DOHH2 (cell line): ENCODE data around the gene TOMM6.

ENCODE experiments used
- H3F3A ChIP-seq: fragments of 200-600 bp; sonication (generic), shearing (Covaris generic); 2 replicates; pipeline ENCODE4 v1.6.0; 2016; ENCODE audit warnings: antibody characterized with exemption, mild to moderate bottlenecking; ENCODE audit not compliant: control insufficient read depth, insufficient read depth
- H3K27ac ChIP-seq: fragments of 200-600 bp; sonication (generic); 2 replicates; pipeline ENCODE4 v1.5.1; 2014; ENCODE audit warnings: low read depth, mild to moderate bottlenecking, low read length, moderate library complexity
- H3K27me3 ChIP-seq: fragments of 200-600 bp; sonication (generic); 2 replicates; pipeline ENCODE4 v1.6.1; 2014; ENCODE audit warnings: mild to moderate bottlenecking, low read length, mixed read lengths; ENCODE audit not compliant: control insufficient read depth
- H3K36me3 ChIP-seq: fragments of 200-600 bp; sonication (generic); 2 replicates; pipeline ENCODE4 v1.6.1; 2014; ENCODE audit warnings: mild to moderate bottlenecking, low read length, moderate library complexity, mixed read lengths; ENCODE audit not compliant: control insufficient read depth
- H3K4me1 ChIP-seq: fragments of 200-600 bp; sonication (generic); 2 replicates; pipeline ENCODE4 v1.6.1; 2014; ENCODE audit warnings: mild to moderate bottlenecking, low read length, mixed read lengths; ENCODE audit not compliant: control insufficient read depth
- H3K4me2 ChIP-seq: fragments of 200-600 bp; sonication (generic); 2 replicates; pipeline ENCODE4 v1.6.0; 2014; ENCODE audit warnings: mild to moderate bottlenecking, low read length, moderate library complexity
- H3K4me3 ChIP-seq: fragments of 200-600 bp; sonication (generic); 2 replicates; pipeline ENCODE4 v1.5.1; 2014; ENCODE audit warnings: mild to moderate bottlenecking, low read length, mixed read lengths
- H3K79me2 ChIP-seq: fragments of 200-600 bp; sonication (generic); 2 replicates; pipeline ENCODE4 v1.6.1; 2014; ENCODE audit warnings: mild to moderate bottlenecking, low read length, mixed read lengths; ENCODE audit not compliant: control insufficient read depth
- H3K9me2 ChIP-seq: fragments of 200-600 bp; sonication (generic); replicated peaks from 2 replicates; pipeline ENCODE4 v1.6.1; 2014; ENCODE audit warnings: mild to moderate bottlenecking, low read length, mixed read lengths; ENCODE audit not compliant: control insufficient read depth
- H3K9me3 ChIP-seq: fragments of 200-600 bp; sonication (generic); 2 replicates; pipeline ENCODE4 v1.6.1; 2014; ENCODE audit warnings: antibody characterized with exemption, low read length, mixed read lengths; ENCODE audit not compliant: control insufficient read depth, insufficient read depth
- H4K20me1 ChIP-seq: fragments of 200-600 bp; sonication (generic); 2 replicates; pipeline ENCODE4 v1.6.0; 2014; ENCODE audit warnings: low read depth, mild to moderate bottlenecking, antibody characterized with exemption, low read length, moderate library complexity; ENCODE audit not compliant: control insufficient read depth, insufficient read depth
- EZH2phosphoT487 ChIP-seq: fragments of 200-600 bp; sonication (generic); IDR thresholded peaks from 2 replicates; pipeline ENCODE4 v1.6.1; 2017; ENCODE audit warnings: borderline replicate concordance, mild to moderate bottlenecking, antibody characterized with exemption, low read length, moderate library complexity, mixed read lengths
- TF ChIP-seq, protein P1 (sequence below): fragments of 200-600 bp; sonication (generic); IDR thresholded peaks from one replicate; pipeline ENCODE4 v1.5.1; 2014; ENCODE audit warnings: antibody characterized with exemption, mild to moderate bottlenecking, low read depth, low read length; ENCODE audit not compliant: poor library complexity, severe bottlenecking

TOMM6 gene

DNA sequence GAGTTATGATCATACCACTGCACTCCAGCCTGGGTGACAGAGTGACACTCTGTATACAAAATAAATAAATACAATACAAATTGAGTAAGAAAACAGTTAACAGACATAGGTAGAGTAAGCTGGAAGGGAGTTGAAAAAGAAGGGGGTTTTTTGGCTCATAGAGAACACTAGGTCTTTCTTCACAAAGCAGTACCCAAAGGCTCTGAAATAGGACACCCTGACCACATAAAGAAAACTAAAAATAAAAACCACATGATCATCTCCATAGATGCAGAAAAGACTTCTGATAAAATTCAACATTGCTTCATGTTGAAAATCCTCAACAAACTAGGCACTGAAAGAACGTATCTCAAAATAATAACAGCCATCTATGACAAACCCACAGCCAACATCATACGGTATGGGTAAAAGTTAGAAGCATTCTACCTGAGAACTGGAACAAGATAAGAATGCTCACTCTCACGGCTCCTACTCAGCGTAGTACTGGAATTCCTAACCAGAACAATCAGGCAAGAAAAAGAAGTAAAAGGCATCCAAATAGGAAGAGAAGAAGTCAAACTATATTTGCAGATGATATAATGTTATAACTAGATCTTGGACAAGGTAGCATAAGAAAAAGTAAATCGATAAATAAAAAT is 48.6 kb downstream of the TOMM6 start:
- Histone ChIP-seq H3K9me3 (no peaks in the 10 kb centered on the region), H3K36me3 (no peaks in the 10 kb centered on the region; the same call in 1 of the 2 replicates), H3K27ac (no peak overlapping the region), H4K20me1 (no peaks in the 10 kb centered on the region), H3K27me3 (no peaks in the 10 kb centered on the region), H3K79me2 (peaks cover 20% of the 10 kb centered on the region), H3K4me3 (no peak overlapping the region), H3K4me2 (no peak overlapping the region), H3K9me2 (no peaks in the 10 kb centered on the region), H3F3A (no peaks in the 10 kb centered on the region), H3K4me1 (peaks cover 4% of the 10 kb centered on the region; the same call in 1 of the 2 replicates)
- TF ChIP-seq, protein P1, sequence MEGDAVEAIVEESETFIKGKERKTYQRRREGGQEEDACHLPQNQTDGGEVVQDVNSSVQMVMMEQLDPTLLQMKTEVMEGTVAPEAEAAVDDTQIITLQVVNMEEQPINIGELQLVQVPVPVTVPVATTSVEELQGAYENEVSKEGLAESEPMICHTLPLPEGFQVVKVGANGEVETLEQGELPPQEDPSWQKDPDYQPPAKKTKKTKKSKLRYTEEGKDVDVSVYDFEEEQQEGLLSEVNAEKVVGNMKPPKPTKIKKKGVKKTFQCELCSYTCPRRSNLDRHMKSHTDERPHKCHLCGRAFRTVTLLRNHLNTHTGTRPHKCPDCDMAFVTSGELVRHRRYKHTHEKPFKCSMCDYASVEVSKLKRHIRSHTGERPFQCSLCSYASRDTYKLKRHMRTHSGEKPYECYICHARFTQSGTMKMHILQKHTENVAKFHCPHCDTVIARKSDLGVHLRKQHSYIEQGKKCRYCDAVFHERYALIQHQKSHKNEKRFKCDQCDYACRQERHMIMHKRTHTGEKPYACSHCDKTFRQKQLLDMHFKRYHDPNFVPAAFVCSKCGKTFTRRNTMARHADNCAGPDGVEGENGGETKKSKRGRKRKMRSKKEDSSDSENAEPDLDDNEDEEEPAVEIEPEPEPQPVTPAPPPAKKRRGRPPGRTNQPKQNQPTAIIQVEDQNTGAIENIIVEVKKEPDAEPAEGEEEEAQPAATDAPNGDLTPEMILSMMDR: no peak
- no peak for TF ChIP-seq EZH2phosphoT487

DNA sequence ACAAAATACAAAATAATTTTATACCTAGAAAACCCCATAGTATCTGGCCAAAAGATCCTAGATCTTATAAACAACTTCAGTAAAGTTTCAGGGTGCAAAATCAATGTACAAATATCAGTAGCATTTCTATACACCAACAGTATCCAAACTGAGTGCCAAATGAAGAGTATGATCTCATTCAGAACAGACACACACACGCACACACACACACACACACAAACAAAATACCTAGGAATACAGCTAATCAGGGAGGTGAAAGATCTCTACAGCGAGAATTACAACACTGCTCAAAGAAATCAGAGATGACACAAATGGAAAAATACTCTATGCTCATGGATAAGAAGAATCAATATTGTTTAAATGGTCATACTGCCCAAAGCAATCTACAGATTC is 49.2 kb downstream of the TOMM6 start:
- H3K36me3 ChIP-seq: no peaks in the 10 kb centered on the region; the same call in 1 of the 2 replicates
- no peaks in the 10 kb centered on the region for H3K9me2 ChIP-seq
- no peak overlapping the region for H3K4me2 ChIP-seq
- no peak for TF ChIP-seq EZH2phosphoT487
- TF ChIP-seq, protein P1: no peak
- H3F3A ChIP-seq: no peaks in the 10 kb centered on the region
- no peaks in the 10 kb centered on the region for H4K20me1 ChIP-seq
- no peaks in the 10 kb centered on the region for H3K27me3 ChIP-seq
- peaks cover 20% of the 10 kb centered on the region for H3K79me2 ChIP-seq
- no peak overlapping the region for H3K4me3 ChIP-seq
- no peak overlapping the region for H3K27ac ChIP-seq
- peaks cover 4% of the 10 kb centered on the region; the same call in 1 of the 2 replicates for H3K4me1 ChIP-seq
- H3K9me3 ChIP-seq: no peaks in the 10 kb centered on the region
